ENCODE measurements around the gene RBM33. TPM values are rescaled to one million over a fixed set of nuclear protein-coding genes. Genes with fewer than 3 reads are reported as not detected.
"Not testable (repeated sequence)": the region's sequence is repeated elsewhere in the genome, so short reads cannot be mapped to it uniquely, and the experiment has no call there.

Gene RBM33
- total RNA-seq, 1 donor from 2014 or later: 75.2 TPM

DNA sequence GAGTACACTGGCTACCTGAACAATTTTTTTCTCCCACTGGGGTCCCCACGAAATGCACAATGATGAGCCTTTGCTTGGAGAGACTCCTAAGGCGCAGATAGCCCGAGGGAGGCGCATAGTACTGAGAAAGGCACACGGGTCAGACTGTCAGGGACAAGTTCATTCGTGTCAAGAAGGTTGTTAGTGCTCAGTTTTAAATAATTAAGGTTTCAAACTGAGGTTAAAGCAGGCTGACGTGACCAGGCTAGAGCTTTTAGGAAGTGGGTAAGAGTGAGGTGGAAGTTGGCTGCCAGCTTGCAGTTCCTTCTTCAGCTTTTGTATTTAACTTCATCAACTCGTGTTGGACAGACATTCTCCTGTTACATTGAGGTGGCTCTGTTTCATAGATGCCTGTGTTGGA, 31.6 kb downstream of the RBM33 start:
- intact Hi-C loops (cut with micrococcal nuclease): no loop called here

DNA sequence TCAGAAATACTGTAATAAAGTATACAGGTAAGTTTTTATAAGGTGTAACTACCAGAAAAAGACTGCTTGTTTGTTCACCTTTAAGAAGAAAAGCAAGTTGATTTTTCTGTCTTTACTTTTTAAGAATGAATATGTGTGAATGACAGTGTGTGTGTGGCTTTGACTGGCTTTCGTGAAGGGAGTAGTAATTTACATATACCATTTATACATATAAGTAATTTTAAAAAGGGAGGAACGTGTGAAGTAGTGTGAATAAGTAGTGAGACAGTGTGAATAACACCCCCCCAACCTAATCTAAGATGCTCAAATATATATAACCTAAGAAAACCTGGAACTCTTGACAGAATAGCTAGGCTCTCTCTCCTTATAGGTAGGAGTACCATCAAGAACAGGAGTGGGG, 33.2 kb downstream of the RBM33 start:
- no peak for DNase-seq (ENCODE audit: low spot score)
- H3K27me3 Mint-ChIP-seq (ENCODE audit: insufficient read depth): no peaks in the 10 kb centered on the region
- H3K4me1 Mint-ChIP-seq (ENCODE audit: low read depth): peaks cover 38% of the 10 kb centered on the region
- peaks cover 32% of the 10 kb centered on the region for H3K36me3 Mint-ChIP-seq (ENCODE audit: low read depth)
- no peak overlapping the region for H3K4me3 Mint-ChIP-seq
- intact Hi-C loops (cut with micrococcal nuclease): no loop called here
- no peak overlapping the region for H3K27ac Mint-ChIP-seq
- no peaks in the 10 kb centered on the region for H3K9me3 Mint-ChIP-seq

More for the DNA sequence above, 31.6 kb downstream of the RBM33 start:
- Mint-ChIP-seq H3K36me3 (ENCODE audit: low read depth) (peaks cover 21% of the 10 kb centered on the region), H3K4me1 (ENCODE audit: low read depth) (peaks cover 22% of the 10 kb centered on the region), H3K27me3 (ENCODE audit: insufficient read depth) (no peaks in the 10 kb centered on the region), H3K4me3 (no peak overlapping the region), H3K27ac (no peak overlapping the region), H3K9me3 (no peaks in the 10 kb centered on the region)
- no peak for DNase-seq (ENCODE audit: low spot score)

DNA sequence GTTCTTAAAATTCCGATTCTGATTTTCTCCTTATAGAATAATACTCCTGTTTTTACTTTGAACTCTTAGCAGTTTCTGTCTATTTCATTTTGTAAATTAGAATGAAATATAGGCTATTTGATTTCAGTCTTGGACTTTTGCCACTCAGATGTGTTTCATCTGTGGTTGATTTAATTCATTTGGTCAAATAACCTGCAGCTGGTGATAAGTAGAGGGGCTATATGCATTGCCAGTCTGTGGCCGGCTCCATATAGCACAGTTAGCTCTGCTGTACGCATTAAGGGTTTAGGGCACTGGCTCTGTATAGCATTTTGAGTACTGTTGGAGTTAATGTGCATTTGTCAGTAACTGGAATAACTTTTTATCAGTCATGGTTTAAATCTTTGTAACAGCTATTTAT, 35.7 kb downstream of the RBM33 start:
- Mint-ChIP-seq H3K27ac (no peak overlapping the region), H3K4me1 (ENCODE audit: low read depth) (peaks cover 58% of the 10 kb centered on the region)
- intact Hi-C loops (cut with micrococcal nuclease): no loop called here

DNA sequence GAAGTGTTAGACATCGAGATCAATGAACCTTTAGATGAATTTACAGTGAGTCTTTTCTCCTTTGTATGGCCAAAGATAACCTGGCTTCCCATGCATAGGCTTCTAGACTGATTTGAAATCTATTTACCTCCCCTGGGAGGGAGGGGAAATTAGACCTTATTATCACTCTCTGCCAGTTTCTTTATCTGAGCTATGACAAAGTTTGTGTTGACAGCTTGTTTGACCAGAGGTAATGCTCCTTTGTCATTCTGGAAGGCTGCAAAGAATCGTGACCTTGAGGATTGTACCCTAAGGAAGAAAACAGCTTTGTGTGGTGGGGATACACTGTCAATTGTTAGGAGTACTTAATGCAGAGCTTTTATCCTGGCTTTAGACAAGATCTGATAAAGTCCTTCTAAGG, 36.4 kb downstream of the RBM33 start:
- peaks cover 60% of the 10 kb centered on the region for H3K4me1 Mint-ChIP-seq (ENCODE audit: low read depth)
- H3K4me3 Mint-ChIP-seq: no peak overlapping the region
- intact Hi-C loops (cut with micrococcal nuclease): no loop called here
- no peak overlapping the region for H3K27ac Mint-ChIP-seq
- H3K36me3 Mint-ChIP-seq (ENCODE audit: low read depth): peaks cover 35% of the 10 kb centered on the region
- no peak for DNase-seq (ENCODE audit: low spot score)
- no peaks in the 10 kb centered on the region for H3K9me3 Mint-ChIP-seq
- H3K27me3 Mint-ChIP-seq (ENCODE audit: insufficient read depth): no peaks in the 10 kb centered on the region

More for the DNA sequence above, 35.7 kb downstream of the RBM33 start:
- DNase-seq (ENCODE audit: low spot score): no peak
- Mint-ChIP-seq H3K36me3 (ENCODE audit: low read depth) (peaks cover 32% of the 10 kb centered on the region), H3K4me3 (no peak overlapping the region), H3K9me3 (no peaks in the 10 kb centered on the region), H3K27me3 (ENCODE audit: insufficient read depth) (no peaks in the 10 kb centered on the region)

DNA sequence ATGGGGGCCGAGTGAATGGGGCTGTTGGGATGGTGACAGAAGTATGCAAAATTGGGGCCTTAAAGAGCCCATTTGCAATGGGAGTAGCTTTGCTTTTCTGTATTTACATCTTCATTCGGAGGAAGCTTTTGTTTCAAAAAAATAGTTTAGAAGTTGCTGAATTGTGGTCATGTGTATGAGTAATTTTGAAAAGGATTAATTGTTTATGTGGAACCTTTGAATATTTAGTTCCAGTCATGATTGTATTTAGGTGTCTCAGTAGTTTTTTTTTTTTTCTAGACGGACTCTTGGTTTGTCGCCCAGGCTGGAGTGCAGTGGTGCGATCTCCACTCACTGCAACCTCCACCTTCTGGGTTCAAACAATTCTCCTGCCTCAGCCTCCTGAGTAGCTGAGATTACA, 37.2 kb downstream of the RBM33 start:
- Mint-ChIP-seq H3K4me1 (ENCODE audit: low read depth) (peaks cover 55% of the 10 kb centered on the region), H3K36me3 (ENCODE audit: low read depth) (peaks cover 39% of the 10 kb centered on the region)
- intact Hi-C loops (cut with micrococcal nuclease): no loop called here

DNA sequence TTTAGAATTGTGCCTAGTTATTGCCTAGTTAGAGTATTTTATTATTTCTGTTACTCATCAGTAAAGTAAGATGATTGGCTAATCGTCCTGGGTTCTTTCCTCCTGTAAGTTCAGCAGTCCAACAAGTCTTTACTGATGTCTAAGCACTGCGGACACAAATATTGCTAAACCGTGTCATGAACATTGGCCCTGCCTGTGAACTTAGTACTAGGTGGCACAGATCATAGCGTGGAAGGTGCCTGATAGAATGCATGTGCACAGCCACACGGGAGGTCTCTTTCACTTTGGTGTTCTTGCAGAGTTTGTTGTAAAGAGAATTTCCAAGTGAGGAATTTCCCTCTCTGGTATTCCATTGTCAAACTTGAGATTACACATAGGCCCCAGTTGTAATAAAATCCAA, 38.0 kb downstream of the RBM33 start:
- Mint-ChIP-seq H3K36me3 (ENCODE audit: low read depth) (peaks cover 44% of the 10 kb centered on the region), H3K27ac (no peak overlapping the region), H3K9me3 (peaks cover 3% of the 10 kb centered on the region), H3K4me3 (no peak overlapping the region), H3K27me3 (ENCODE audit: insufficient read depth) (no peaks in the 10 kb centered on the region), H3K4me1 (ENCODE audit: low read depth) (peaks cover 53% of the 10 kb centered on the region)
- intact Hi-C loops (cut with micrococcal nuclease): no loop called here
- no peak for DNase-seq (ENCODE audit: low spot score)

More for the DNA sequence above, 37.2 kb downstream of the RBM33 start:
- Mint-ChIP-seq H3K4me3 (no peak overlapping the region), H3K27ac (peak overlapping the region; percentile 68), H3K27me3 (ENCODE audit: insufficient read depth) (no peaks in the 10 kb centered on the region), H3K9me3 (peaks cover 3% of the 10 kb centered on the region)
- no peak for DNase-seq (ENCODE audit: low spot score)

DNA sequence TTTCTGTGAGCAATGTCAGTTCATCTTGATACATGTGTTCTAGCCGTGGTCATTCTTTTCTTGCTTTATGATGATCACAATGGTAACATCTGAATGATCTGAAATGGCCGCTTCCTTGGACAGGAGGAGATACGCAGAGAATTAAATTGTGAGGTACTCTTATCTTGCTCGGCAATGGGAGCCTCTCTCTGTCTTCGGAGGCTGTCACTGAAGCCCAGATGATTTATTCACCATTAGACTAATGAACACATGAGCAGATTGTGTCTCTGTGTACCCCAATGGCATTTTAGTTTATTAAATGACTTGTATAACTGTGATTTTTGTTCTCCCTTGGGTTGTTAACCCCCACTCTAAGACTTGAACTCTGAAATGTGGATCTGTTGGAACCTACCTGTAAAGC, 38.6 kb downstream of the RBM33 start:
- no peak overlapping the region for H3K4me3 Mint-ChIP-seq
- H3K9me3 Mint-ChIP-seq: peaks cover 3% of the 10 kb centered on the region
- peaks cover 53% of the 10 kb centered on the region for H3K4me1 Mint-ChIP-seq (ENCODE audit: low read depth)
- no peaks in the 10 kb centered on the region for H3K27me3 Mint-ChIP-seq (ENCODE audit: insufficient read depth)
- H3K36me3 Mint-ChIP-seq (ENCODE audit: low read depth): peaks cover 46% of the 10 kb centered on the region
- DNase-seq (ENCODE audit: low spot score): no peak
- intact Hi-C loops (cut with micrococcal nuclease): no loop called here
- no peak overlapping the region for H3K27ac Mint-ChIP-seq

DNA sequence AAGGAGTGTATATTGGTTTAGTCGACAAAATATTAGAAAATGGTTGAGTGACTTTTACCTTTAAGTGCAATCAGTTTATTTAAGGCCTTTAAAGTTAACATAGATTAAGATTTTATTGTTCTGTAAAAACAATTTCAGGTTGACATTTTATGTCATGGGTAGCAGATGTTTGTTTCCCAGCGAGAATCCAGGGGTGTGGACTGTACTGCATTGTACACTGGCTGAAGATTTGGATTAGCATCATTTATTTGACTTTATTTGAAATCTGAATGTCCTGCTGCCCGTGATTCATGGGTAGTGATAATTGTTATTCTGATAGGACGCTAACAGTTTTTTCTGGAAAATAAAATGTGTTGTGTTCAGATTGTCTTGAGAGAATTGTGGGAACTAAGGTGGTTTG, 39.3 kb downstream of the RBM33 start:
- Mint-ChIP-seq H3K4me3 (no peak overlapping the region), H3K27ac (no peak overlapping the region), H3K27me3 (ENCODE audit: insufficient read depth) (no peaks in the 10 kb centered on the region), H3K9me3 (peaks cover 3% of the 10 kb centered on the region), H3K4me1 (ENCODE audit: low read depth) (peaks cover 53% of the 10 kb centered on the region), H3K36me3 (ENCODE audit: low read depth) (peaks cover 46% of the 10 kb centered on the region)
- DNase-seq (ENCODE audit: low spot score): no peak
- intact Hi-C loops (cut with micrococcal nuclease): loop anchor here (2.0 kb wide), 1 partner anchor 15 kb away; no protein-coding TSS in a partner anchor

DNA sequence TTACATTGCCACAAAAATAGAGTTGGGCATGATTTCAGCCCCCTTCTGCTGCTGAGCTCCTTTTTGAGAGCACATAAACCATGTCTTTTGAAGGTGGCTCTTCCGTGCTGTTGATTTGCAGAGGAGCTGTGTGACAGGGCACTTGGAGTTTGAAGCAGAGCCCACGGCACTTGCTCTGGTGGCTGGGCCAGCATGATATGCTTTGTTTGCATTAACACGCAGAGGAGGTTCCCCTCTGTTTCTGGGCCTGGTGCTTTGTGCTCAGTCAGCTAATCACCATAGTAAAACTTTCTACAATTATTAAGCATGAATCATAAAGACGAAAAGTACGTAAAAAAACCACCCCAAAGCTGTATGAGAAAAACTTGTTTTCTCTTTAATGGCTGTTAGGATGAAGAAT, 40.1 kb downstream of the RBM33 start:
- Mint-ChIP-seq H3K9me3 (peaks cover 3% of the 10 kb centered on the region), H3K4me1 (ENCODE audit: low read depth) (peaks cover 53% of the 10 kb centered on the region), H3K36me3 (ENCODE audit: low read depth) (peaks cover 47% of the 10 kb centered on the region), H3K27ac (no peak overlapping the region), H3K4me3 (no peak overlapping the region), H3K27me3 (ENCODE audit: insufficient read depth) (no peaks in the 10 kb centered on the region)
- DNase-seq (ENCODE audit: low spot score): no peak
- intact Hi-C loops (cut with micrococcal nuclease): loop anchor here (2.0 kb wide), 1 partner anchor 16 kb away; no protein-coding TSS in a partner anchor

DNA sequence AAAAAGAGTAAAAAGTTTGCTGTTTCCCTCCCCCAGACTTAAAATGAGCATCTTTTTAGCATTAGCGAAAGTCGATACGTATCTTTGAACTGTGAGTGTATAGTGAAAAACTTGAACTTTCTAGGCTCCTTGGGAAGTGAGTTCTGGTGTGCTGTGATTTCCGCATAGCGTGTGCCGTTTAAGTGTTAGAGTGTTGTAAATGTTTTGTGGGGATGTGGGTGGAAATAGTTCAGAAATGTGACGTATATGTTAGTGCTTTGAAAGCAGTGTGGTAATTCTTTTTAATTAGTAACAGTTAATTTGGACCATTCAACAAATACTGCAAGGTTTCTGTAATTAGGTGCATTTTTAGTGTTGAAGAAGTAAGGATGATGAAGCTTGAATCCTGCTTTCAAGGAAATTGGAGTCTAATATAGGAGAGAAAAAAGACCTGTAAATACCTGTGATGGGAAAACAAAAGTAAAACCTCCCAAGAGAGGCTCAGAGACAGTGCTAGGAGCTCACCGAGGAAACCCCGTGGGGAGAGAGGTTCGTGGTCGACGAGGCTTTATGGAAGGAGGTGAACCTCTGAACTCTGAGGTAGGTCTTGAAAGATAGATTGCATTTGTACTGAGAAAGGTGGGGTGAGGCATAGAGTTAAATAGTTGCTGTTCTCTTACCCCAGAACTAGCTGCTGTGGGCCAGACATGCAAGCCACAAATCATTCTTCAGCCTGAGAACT, 40.8 kb downstream of the RBM33 start:
- Mint-ChIP-seq H3K9me3 (peaks cover 3% of the 10 kb centered on the region), H3K27ac (peak overlapping the region; percentile 30), H3K27me3 (ENCODE audit: insufficient read depth) (no peaks in the 10 kb centered on the region), H3K4me1 (ENCODE audit: low read depth) (peaks cover 53% of the 10 kb centered on the region), H3K36me3 (ENCODE audit: low read depth) (peaks cover 47% of the 10 kb centered on the region), H3K4me3 (peak overlapping the region; percentile 15)
- DNase-seq (ENCODE audit: low spot score): peak; percentile 17
- intact Hi-C loops (cut with micrococcal nuclease): loop anchor here (2.0 kb wide), 1 partner anchor 16 kb away; no protein-coding TSS in a partner anchor

DNA sequence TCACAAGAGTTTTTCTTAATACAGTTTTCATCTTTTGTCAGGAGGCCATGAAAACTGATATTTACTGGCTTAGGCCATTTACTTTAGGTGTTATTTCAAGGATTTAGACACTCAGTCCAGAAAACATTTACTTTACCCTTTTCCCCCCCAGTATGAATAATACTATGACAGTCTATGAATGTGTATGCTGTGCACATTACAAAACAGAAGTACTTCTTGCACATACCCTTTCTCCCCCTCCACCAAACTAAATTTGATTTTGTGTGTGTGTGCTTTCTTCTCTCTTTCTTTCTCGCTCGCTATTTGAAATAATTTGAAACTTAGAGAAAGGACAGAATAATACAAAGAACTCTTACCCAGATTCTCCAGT, 41.3 kb downstream of the RBM33 start:
- Mint-ChIP-seq H3K36me3 (ENCODE audit: low read depth) (peaks cover 43% of the 10 kb centered on the region), H3K9me3 (peaks cover 3% of the 10 kb centered on the region), H3K4me1 (ENCODE audit: low read depth) (peaks cover 48% of the 10 kb centered on the region), H3K27me3 (ENCODE audit: insufficient read depth) (no peaks in the 10 kb centered on the region), H3K4me3 (no peak overlapping the region), H3K27ac (no peak overlapping the region)
- intact Hi-C loops (cut with micrococcal nuclease): loop anchor here (2.0 kb wide), 1 partner anchor 17 kb away; no protein-coding TSS in a partner anchor
- DNase-seq (ENCODE audit: low spot score): no peak

DNA sequence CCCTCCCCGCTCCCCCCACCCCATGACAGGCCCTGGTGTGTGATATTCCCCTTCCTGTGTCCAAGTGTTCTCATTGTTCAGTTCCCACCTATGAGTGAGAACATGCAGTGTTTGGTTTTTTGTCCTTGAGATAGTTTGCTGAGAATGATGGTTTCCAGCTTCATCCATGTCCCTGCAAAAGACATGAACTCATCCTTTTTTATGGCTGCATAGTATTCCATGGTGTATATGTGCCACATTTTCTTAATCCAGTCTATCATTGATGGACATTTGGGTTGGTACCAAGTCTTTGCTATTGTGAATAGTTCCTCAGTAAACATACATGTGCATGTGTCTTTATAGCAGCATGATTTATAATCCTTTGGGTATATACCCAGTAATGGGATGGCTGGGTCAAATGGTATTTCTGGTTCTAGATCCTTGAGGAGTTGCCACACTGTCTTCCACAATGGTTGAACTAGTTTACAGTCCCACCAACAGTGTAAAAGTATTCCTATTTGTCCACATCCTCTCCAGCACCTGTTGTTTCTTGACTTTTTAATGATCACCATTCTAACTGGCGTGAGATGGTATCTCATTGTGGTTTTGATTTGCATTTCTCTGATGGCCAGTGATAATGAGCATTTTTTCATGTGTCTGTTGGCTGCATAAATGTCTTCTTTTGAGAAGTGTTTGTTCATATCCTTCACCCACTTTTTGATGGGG, 42.3 kb downstream of the RBM33 start:
- H3K27ac Mint-ChIP-seq; intact Hi-C loops (cut with micrococcal nuclease); H3K9me3 Mint-ChIP-seq; H3K4me3 Mint-ChIP-seq; DNase-seq (ENCODE audit: low spot score); H3K27me3 Mint-ChIP-seq (ENCODE audit: insufficient read depth): not testable (repeated sequence)
- Mint-ChIP-seq H3K4me1 (ENCODE audit: low read depth) (peaks cover 49% of the 10 kb centered on the region), H3K36me3 (ENCODE audit: low read depth) (peaks cover 37% of the 10 kb centered on the region)

DNA sequence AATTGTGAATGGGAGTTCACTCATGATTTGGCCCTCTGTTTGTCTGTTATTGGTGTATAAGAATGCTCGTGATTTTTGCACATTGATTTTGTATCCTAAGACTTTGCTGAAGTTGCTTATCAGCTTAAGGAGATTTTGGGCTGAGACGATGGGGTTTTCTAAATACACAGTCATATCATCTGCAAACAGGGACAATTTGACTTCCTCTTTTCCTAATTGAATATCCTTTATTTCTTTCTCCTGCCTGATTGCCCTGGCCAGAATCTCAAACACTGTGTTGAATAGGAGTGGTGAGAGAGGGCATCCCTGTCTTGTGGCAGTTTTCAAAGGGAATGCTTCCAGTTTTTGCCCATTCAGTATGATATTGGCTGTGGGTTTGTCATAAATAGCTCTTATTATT, 43.8 kb downstream of the RBM33 start:
- H3K9me3 Mint-ChIP-seq; H3K27me3 Mint-ChIP-seq (ENCODE audit: insufficient read depth); intact Hi-C loops (cut with micrococcal nuclease); H3K4me3 Mint-ChIP-seq; H3K27ac Mint-ChIP-seq; DNase-seq (ENCODE audit: low spot score): not testable (repeated sequence)
- H3K4me1 Mint-ChIP-seq (ENCODE audit: low read depth): peaks cover 53% of the 10 kb centered on the region
- H3K36me3 Mint-ChIP-seq (ENCODE audit: low read depth): peaks cover 34% of the 10 kb centered on the region
